Spleen (tissue), 7 donors: ENCODE results near the gene GNB3.

Source experiments
- POLR2A ChIP-seq, 3 donors: fragments of 450-650 bp; IDR thresholded peaks; one replicate each; pipeline ENCODE4 v1.5.1; 2017; ENCODE audit warnings: antibody characterized with exemption in 3 of 3, mild to moderate bottlenecking in 1 of 3
- POLR2AphosphoS5 ChIP-seq, 3 donors: sonication (generic); formaldehyde crosslinking; IDR thresholded peaks; one replicate each; pipeline ENCODE4 v1.5.1; 2017; ENCODE audit warnings: antibody characterized with exemption in 3 of 3
- TF ChIP-seq, protein P1 (sequence below), 11 experiments: fragments of 200-600 bp in 7 of 11; fragments of 450-650 bp in 4 of 11; sonication (generic) in 4 of 11; IDR thresholded peaks in 8 of 11; conservative IDR thresholded peaks in 3 of 11; 1 replicate in 7 of 11; 2 replicates in 4 of 11; pipeline versions ENCODE4 v1.4.0 to v1.8.0; 2016 to 2021; ENCODE audit warnings: antibody characterized with exemption in 11 of 11, inconsistent platforms in 4 of 11, mild to moderate bottlenecking in 1 of 11
- donor health status: DM: no; HTN: no; CAD: no; lungs with moderate emphysema.
- donor health status: DM: no; HTN: no; CAD: no.
- donor health status: DM: no; HTN: no; CAD: no.

DNA sequence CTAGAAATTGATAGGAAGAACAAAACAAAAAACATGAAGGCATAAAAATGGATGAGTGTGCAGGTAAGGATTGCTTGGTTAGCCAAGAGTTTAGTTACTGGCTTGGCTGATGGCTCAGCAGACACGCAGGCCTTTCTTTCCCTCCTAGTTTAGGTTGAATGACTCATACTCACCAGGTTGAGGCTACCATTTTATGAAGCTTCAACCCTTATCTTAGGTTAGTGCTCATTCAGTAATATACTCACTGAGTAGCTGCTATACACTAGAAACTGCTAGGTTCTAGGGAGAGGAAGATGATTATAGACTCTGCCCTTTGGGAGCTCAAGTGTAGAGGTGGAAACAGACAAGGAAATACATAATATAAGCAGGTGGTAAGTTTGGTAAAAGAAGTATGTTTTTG is 6.5 kb upstream of the GNB3 start:
- TF ChIP-seq, protein P1, sequence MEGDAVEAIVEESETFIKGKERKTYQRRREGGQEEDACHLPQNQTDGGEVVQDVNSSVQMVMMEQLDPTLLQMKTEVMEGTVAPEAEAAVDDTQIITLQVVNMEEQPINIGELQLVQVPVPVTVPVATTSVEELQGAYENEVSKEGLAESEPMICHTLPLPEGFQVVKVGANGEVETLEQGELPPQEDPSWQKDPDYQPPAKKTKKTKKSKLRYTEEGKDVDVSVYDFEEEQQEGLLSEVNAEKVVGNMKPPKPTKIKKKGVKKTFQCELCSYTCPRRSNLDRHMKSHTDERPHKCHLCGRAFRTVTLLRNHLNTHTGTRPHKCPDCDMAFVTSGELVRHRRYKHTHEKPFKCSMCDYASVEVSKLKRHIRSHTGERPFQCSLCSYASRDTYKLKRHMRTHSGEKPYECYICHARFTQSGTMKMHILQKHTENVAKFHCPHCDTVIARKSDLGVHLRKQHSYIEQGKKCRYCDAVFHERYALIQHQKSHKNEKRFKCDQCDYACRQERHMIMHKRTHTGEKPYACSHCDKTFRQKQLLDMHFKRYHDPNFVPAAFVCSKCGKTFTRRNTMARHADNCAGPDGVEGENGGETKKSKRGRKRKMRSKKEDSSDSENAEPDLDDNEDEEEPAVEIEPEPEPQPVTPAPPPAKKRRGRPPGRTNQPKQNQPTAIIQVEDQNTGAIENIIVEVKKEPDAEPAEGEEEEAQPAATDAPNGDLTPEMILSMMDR (IDR thresholded peaks at IDR 0.05 in 8 of 11, conservative IDR thresholded peaks at IDR 0.05 in 3 of 11): no peak
- TF ChIP-seq POLR2A (IDR thresholded peaks at IDR 0.05) (no peak), POLR2AphosphoS5 (IDR thresholded peaks at IDR 0.05) (no peak)
